Measurements from ENCODE around the gene CCDC43. TPM values are rescaled to one million over a fixed set of nuclear protein-coding genes. Genes with fewer than 3 reads are reported as not detected.
"Not testable (repeated sequence)": the region's sequence is repeated elsewhere in the genome, so short reads cannot be mapped to it uniquely, and the experiment has no call there.

CCDC43 gene
- polyA plus RNA-seq, 4 donors: 21.4 to 37.5 (median 34.8) TPM

GRCh38 chr17:44673893-44674292, 15.7 kb downstream of the CCDC43 start:
- DNase-seq (ENCODE audit: low read depth in 4 of 4, low spot score in 3 of 4): no peak

GRCh38 chr17:44672479-44673093, 17.0 kb downstream of the CCDC43 start:
- DNase-seq (ENCODE audit: low read depth in 4 of 4, low spot score in 3 of 4): no peak

GRCh38 chr17:44666006-44666405, 23.6 kb downstream of the CCDC43 start:
- no peak for DNase-seq (ENCODE audit: low read depth in 4 of 4, low spot score in 3 of 4)

- no peak for DNase-seq (ENCODE audit: low read depth in 4 of 4, low spot score in 3 of 4)
These were observed 24.7 kb downstream of the CCDC43 start for GRCh38 chr17:44664867-44665266.

GRCh38 chr17:44663095-44663494, 26.5 kb downstream of the CCDC43 start:
- DNase-seq (ENCODE audit: low read depth in 4 of 4, low spot score in 3 of 4): no peak

- no peak for DNase-seq (ENCODE audit: low read depth in 4 of 4, low spot score in 3 of 4)
These were observed 27.7 kb downstream of the CCDC43 start for GRCh38 chr17:44661835-44662234.

GRCh38 chr17:44655983-44656710, 33.4 kb downstream of the CCDC43 start, which contains the start of gene MEIOC:
TSS of gene MEIOC (plus strand) at chr17:44656468. CDS start at chr17:44656614, 146 bp downstream.
- DNase-seq (ENCODE audit: low read depth in 4 of 4, low spot score in 3 of 4): peak in 1 of 4 donors; percentile 14

- no peak for DNase-seq (ENCODE audit: low read depth in 4 of 4, low spot score in 3 of 4)
These were observed 35.6 kb downstream of the CCDC43 start for GRCh38 chr17:44653954-44654353.

- no peak for DNase-seq (ENCODE audit: low read depth in 4 of 4, low spot score in 3 of 4)
These were observed 36.2 kb downstream of the CCDC43 start for GRCh38 chr17:44653384-44653783.

- no peak for DNase-seq (ENCODE audit: low read depth in 4 of 4, low spot score in 3 of 4)
These were observed 36.8 kb downstream of the CCDC43 start for GRCh38 chr17:44652727-44653126.

GRCh38 chr17:44651228-44651627, 38.3 kb downstream of the CCDC43 start:
- no peak for DNase-seq (ENCODE audit: low read depth in 4 of 4, low spot score in 3 of 4)

GRCh38 chr17:44648963-44649362, 40.6 kb downstream of the CCDC43 start:
- no peak for DNase-seq (ENCODE audit: low read depth in 4 of 4, low spot score in 3 of 4)

GRCh38 chr17:44647736-44648135, 41.8 kb downstream of the CCDC43 start:
- DNase-seq (ENCODE audit: low read depth in 4 of 4, low spot score in 3 of 4): no peak

- no peak for DNase-seq (ENCODE audit: low read depth in 4 of 4, low spot score in 3 of 4)
These were observed 43.3 kb downstream of the CCDC43 start for GRCh38 chr17:44646280-44646679.

GRCh38 chr17:44645341-44645740, 44.2 kb downstream of the CCDC43 start:
- no peak for DNase-seq (ENCODE audit: low read depth in 4 of 4, low spot score in 3 of 4)

GRCh38 chr17:44642834-44643233, 46.7 kb downstream of the CCDC43 start:
- no peak for DNase-seq (ENCODE audit: low read depth in 4 of 4, low spot score in 3 of 4)

- no peak for DNase-seq (ENCODE audit: low read depth in 4 of 4, low spot score in 3 of 4)
These were observed 52.5 kb downstream of the CCDC43 start for GRCh38 chr17:44637066-44637465.

GRCh38 chr17:44636562-44636961, 53.0 kb downstream of the CCDC43 start:
- no peak for DNase-seq (ENCODE audit: low read depth in 4 of 4, low spot score in 3 of 4)

GRCh38 chr17:44634401-44634800, 55.2 kb downstream of the CCDC43 start:
- not testable (repeated sequence) for DNase-seq (ENCODE audit: low read depth in 4 of 4, low spot score in 3 of 4)

GRCh38 chr17:44633998-44634397, 55.6 kb downstream of the CCDC43 start:
- no peak for DNase-seq (ENCODE audit: low read depth in 4 of 4, low spot score in 3 of 4)

- no peak for DNase-seq (ENCODE audit: low read depth in 4 of 4, low spot score in 3 of 4)
These were observed 58.9 kb downstream of the CCDC43 start for GRCh38 chr17:44630703-44631102.

- no peak for DNase-seq (ENCODE audit: low read depth in 4 of 4, low spot score in 3 of 4)
These were observed 60.3 kb downstream of the CCDC43 start for GRCh38 chr17:44629314-44629713.

All from left renal pelvis (tissue), 4 donors.